H54 (cell line): Measurements from ENCODE around the gene SCN5A.

Source experiments
- DNase-seq: peaks from one replicate; pipeline ENCODE4 v3.0.0; 2011; ENCODE audit warnings: low spot score, mixed read lengths; ENCODE audit not compliant: insufficient read length
- FAIRE-seq: peaks from 3 replicates; lab custom pipeline; 2011; peaks lifted over from hg19 to GRCh38; lab: Jason Lieb, UNC
- POLR2A ChIP-seq: IDR thresholded peaks from 2 replicates; pipeline ENCODE4 v1.6.1; 2011; ENCODE audit warnings: low read depth, mild to moderate bottlenecking, low read length

The SCN5A gene

DNA sequence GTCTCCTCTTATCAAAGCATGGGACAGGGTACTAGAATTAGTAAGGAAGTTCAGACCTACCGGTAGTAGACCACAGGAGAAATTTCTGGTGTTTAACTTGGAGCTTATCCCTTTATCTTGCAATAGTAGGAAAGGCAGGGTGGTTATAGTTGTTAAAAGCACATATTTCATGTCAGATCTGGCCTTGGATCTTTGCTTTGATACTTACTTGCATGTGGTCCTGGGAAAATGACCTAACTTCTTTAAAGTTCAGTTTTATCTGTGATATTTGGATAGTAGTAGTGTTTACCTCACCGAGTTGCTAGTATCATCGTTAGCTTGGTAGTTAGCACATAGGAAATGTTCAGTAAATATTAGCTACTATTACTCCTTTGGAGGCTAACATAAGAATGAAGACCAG, 137.9 kb downstream of the SCN5A start:
- DNase-seq (no peak), FAIRE-seq (no peak)
- TF ChIP-seq POLR2A = no peak

DNA sequence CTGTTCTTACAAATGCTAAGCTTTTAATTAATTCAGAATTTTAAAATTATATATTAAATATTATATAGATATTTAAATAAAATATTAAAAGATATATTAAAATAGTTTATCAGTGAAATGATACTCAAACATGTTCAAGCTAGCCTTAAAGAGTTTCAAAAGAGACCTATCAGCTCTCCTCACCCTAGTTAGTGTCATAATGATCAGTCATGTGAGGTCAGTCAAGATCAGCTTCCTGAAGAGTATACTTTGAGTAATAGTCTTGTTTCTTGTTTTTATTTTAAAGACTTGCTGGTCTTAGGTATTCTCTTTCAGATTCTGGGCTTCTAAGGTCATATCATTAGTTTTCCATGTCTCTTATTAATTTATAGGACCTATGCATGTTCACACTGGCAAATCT, 138.9 kb downstream of the SCN5A start:
- no peak for FAIRE-seq
- TF ChIP-seq POLR2A = no peak

DNA sequence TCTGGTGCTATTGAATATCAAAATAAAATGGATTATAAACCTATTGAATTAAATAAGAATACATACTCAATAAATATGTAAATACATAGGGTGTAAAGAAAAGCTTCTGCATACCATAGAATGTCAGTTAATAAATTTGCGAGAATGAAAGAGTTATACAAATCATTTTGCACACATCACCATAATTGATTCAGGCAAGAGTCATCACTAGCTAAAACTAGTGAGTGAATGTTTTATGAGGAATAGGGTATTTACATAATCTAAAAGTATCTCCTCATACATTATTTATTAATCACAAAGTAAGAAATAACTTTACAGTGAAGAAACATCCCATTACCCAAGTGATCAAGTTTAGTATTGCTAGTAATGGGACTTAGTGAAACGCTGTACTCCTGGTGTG, 139.8 kb downstream of the SCN5A start:
- no peak for FAIRE-seq
- no peak for DNase-seq
- no peak for TF ChIP-seq POLR2A

More for the DNA sequence above, 138.9 kb downstream of the SCN5A start:
- DNase-seq = no peak

DNA sequence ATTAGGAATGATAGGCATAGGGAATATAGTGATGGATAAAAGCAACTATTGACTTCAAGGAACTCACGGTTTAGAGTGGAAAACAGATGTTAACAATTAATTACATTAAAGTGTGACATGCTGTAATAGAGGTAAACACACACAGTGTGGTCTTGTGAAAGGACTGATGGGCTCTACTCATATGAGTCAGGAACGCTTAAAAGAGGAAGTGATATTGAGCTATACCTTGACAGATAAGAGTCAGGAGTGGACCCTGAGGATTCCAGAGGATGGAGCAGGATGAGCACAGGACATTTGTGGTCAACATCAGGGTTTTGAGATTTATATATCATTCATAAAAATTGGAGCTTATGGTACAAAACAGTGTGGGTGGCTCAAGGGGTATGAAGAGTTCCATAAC, 142.4 kb downstream of the SCN5A start:
- TF ChIP-seq POLR2A = no peak
- no peak for DNase-seq
- FAIRE-seq = no peak

DNA sequence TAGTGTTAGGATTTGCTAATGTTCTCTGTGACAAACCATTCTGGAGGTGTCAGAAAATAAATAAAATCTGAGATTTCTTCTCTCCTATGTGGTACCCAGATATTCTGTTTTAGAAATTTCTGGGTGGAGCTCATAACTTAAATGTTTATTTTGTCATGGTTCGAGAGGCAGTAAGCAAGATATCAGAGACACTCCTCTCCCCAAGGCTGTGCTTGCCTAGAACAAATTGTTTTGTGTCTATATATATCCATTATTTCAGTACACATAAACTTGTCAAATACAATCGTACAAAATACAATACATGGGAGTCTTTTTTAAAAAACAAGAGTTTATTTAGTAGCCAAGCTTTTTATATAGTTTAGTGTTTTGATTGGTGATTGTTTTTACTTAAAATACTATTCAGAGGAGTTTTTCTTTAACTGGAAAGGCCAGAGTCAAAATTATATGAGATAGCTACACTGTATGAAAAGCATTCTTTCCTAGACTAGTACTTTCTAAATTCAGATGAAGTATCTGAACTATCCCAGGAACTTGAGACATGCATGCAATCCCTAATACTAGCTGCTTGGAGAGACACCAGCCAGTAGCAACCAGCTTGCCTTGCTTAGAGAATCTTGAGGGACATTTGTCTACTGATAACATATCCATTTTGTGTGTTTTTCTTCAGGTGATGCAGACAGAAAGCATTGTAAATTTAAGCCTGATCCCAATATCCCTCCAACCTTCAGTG, 148.6 kb downstream of the SCN5A start:
- no peak for TF ChIP-seq POLR2A
- DNase-seq = no peak
- no peak for FAIRE-seq
